Fibroblast of lung (primary cell): ENCODE measurements around the gene SSTR1. TPM values are rescaled to one million over a fixed set of nuclear protein-coding genes. Genes with fewer than 3 reads are reported as not detected.

Source experiments
- DNase-seq, 2 donors: peaks; one replicate each; pipeline versions ENCODE4 v3.0.0 to v3.0.0-alpha.2; 2010; ENCODE audit warnings: low read depth in 2 of 2
- H2AFZ ChIP-seq: 2 replicates; pipeline ENCODE4 v1.5.1; 2012; ENCODE audit warnings: low read length, control low read depth, inconsistent platforms
- H3K27ac ChIP-seq: 2 replicates; pipeline ENCODE4 v1.5.1; 2011; ENCODE audit warnings: low read length, control low read depth; ENCODE audit not compliant: insufficient read depth
- H3K27me3 ChIP-seq: 2 replicates; pipeline ENCODE4 v1.5.1; 2011; ENCODE audit warnings: mild to moderate bottlenecking, low read length; ENCODE audit not compliant: control insufficient read depth, insufficient read depth
- H3K36me3 ChIP-seq: 2 replicates; pipeline ENCODE4 v1.5.1; 2011; ENCODE audit warnings: low read length; ENCODE audit not compliant: control insufficient read depth, insufficient read depth
- H3K4me1 ChIP-seq: 2 replicates; pipeline ENCODE4 v1.5.1; 2011; ENCODE audit warnings: low read length; ENCODE audit not compliant: control insufficient read depth, insufficient read depth; ENCODE audit errors: extremely low read depth
- H3K4me2 ChIP-seq: 2 replicates; pipeline ENCODE4 v1.5.1; 2011; ENCODE audit warnings: low read length, control low read depth; ENCODE audit not compliant: insufficient read depth; ENCODE audit errors: extremely low read depth
- H3K4me3 ChIP-seq, 4 experiments: fragments of 200-600 bp in 1 of 4; sonication (generic) in 1 of 4; replicated peaks in 1 of 4; 2 replicates each; pipeline ENCODE4 v1.5.1; 2011 to 2016; ENCODE audit warnings: low read length in 4 of 4, low read depth in 3 of 4, mild to moderate bottlenecking in 3 of 4, control low read depth in 2 of 4, inconsistent platforms in 1 of 4, mixed read lengths in 1 of 4; ENCODE audit not compliant: insufficient read depth in 1 of 4; ENCODE audit errors: control extremely low read depth in 1 of 4
- H3K79me2 ChIP-seq: 2 replicates; pipeline ENCODE4 v1.5.1; 2012; ENCODE audit warnings: mild to moderate bottlenecking, low read length, inconsistent platforms; ENCODE audit not compliant: control insufficient read depth, insufficient read depth
- H3K9ac ChIP-seq: 2 replicates; pipeline ENCODE4 v1.5.1; 2011; ENCODE audit warnings: mild to moderate bottlenecking, low read length, control low read depth; ENCODE audit not compliant: insufficient read depth
- H3K9me3 ChIP-seq: 2 replicates; pipeline ENCODE4 v1.5.1; 2012; ENCODE audit warnings: low read depth, low read length; ENCODE audit not compliant: control insufficient read depth, insufficient read depth
- H4K20me1 ChIP-seq: 2 replicates; pipeline ENCODE4 v1.5.1; 2011; ENCODE audit warnings: low read length; ENCODE audit not compliant: control insufficient read depth, insufficient read depth; ENCODE audit errors: extremely low read depth
- EZH2 ChIP-seq: IDR thresholded peaks from 2 replicates; pipeline ENCODE4 v1.5.1; 2012; ENCODE audit warnings: low read length, control low read depth, mild to moderate bottlenecking; ENCODE audit errors: missing control alignments
- polyA plus RNA-seq, 2 donors: library from polyadenylated mRNA; depleted of rRNA in 1 of 2; stranded (reverse) in 1 of 2; unstranded in 1 of 2; fragments of >200 nt; gene quantifications; 2 replicates each; pipeline ENCODE4 v1.2.1, GENCODE V29; 2011 to 2012; ENCODE audit warnings: missing spikeins in 1 of 2
- total RNA-seq: library from RNA; depleted of rRNA; stranded (reverse); fragments of >200 nt; gene quantifications from 2 replicates; pipeline ENCODE4 v1.2.1, GENCODE V29; 2014
- TF ChIP-seq, protein P1 (sequence below), 2 donors: IDR thresholded peaks in 1 of 2; conservative IDR thresholded peaks in 1 of 2; 1 replicate in 1 of 2; 2 replicates in 1 of 2; pipeline ENCODE4 v1.5.1; 2011 to 2012; ENCODE audit warnings: low read length in 2 of 2, control low read depth in 1 of 2, inconsistent platforms in 1 of 2, low read depth in 1 of 2, mild to moderate bottlenecking in 1 of 2

The SSTR1 gene
- total and polyA plus RNA-seq, 2 donors (not counting 1 experiment from before 2014, with no cell fraction given) = 3.0 to 7.8 TPM

DNA sequence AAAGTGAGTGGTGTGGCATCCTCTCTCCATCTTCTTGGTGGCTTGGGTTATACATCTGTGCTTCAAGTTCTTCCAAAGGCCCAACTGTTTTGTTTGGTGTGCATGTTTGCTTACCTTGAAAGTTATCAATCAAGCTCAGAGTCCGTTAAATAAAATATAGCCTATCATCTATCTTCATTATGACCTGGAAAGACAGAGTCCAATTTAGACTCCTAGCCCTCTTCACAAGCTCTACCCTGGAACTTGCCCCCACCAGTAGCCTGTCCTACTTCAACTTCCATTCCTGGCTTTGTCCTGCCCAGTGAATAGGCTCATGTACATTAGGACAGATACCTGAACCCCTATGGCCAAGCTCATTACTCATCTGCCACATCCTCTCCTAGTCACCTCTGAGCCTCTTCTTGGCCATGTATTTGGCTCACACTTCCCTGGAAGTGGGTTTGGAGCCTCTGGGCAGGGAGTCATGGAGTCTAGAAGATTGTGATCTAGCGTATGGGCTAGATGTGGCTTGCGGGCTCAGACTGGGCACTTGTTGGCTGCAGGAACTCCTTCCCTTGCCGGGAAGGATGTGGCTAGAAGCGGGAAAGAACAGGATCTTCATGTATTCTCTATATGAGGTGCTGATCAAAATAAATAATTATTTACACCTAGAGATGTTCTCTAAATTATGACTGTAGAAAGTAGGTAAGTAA, 6.4 kb upstream of the SSTR1 start:
- Histone ChIP-seq H3K27me3 (no peaks in the 10 kb centered on the region), H3K4me2 (no peak overlapping the region), H4K20me1 (no peaks in the 10 kb centered on the region), H3K36me3 (no peaks in the 10 kb centered on the region), H3K79me2 (no peaks in the 10 kb centered on the region), H2AFZ (no peak overlapping the region), H3K4me3 (no peak overlapping the region), H3K9me3 (no peaks in the 10 kb centered on the region), H3K27ac (no peak overlapping the region), H3K4me1 (no peaks in the 10 kb centered on the region), H3K9ac (no peak overlapping the region)
- no peak for DNase-seq
- no peak for TF ChIP-seq EZH2
- TF ChIP-seq, protein P1, sequence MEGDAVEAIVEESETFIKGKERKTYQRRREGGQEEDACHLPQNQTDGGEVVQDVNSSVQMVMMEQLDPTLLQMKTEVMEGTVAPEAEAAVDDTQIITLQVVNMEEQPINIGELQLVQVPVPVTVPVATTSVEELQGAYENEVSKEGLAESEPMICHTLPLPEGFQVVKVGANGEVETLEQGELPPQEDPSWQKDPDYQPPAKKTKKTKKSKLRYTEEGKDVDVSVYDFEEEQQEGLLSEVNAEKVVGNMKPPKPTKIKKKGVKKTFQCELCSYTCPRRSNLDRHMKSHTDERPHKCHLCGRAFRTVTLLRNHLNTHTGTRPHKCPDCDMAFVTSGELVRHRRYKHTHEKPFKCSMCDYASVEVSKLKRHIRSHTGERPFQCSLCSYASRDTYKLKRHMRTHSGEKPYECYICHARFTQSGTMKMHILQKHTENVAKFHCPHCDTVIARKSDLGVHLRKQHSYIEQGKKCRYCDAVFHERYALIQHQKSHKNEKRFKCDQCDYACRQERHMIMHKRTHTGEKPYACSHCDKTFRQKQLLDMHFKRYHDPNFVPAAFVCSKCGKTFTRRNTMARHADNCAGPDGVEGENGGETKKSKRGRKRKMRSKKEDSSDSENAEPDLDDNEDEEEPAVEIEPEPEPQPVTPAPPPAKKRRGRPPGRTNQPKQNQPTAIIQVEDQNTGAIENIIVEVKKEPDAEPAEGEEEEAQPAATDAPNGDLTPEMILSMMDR (conservative IDR thresholded peaks at IDR 0.05 in 1 of 2, IDR thresholded peaks at IDR 0.05 in 1 of 2; ENCODE audit: low read depth in 1 of 2, low read length in 2 of 2) = no peak

GRCh38 chr14:38202444-38203191, 5.1 kb upstream of the SSTR1 start:
- H2AFZ ChIP-seq = no peak overlapping the region
- no peaks in the 10 kb centered on the region for H4K20me1 ChIP-seq
- DNase-seq = no peak
- H3K9me3 ChIP-seq = no peaks in the 10 kb centered on the region
- no peak for TF ChIP-seq EZH2
- TF ChIP-seq, protein P1 (conservative IDR thresholded peaks at IDR 0.05 in 1 of 2, IDR thresholded peaks at IDR 0.05 in 1 of 2; ENCODE audit: low read depth in 1 of 2, low read length in 2 of 2) = no peak
- H3K4me2 ChIP-seq = no peak overlapping the region
- no peaks in the 10 kb centered on the region for H3K27me3 ChIP-seq
- no peaks in the 10 kb centered on the region for H3K79me2 ChIP-seq
- H3K4me1 ChIP-seq = peaks cover 4% of the 10 kb centered on the region
- H3K27ac ChIP-seq = no peak overlapping the region
- H3K36me3 ChIP-seq = no peaks in the 10 kb centered on the region
- no peak overlapping the region for H3K9ac ChIP-seq
- H3K4me3 ChIP-seq = no peak overlapping the region

DNA sequence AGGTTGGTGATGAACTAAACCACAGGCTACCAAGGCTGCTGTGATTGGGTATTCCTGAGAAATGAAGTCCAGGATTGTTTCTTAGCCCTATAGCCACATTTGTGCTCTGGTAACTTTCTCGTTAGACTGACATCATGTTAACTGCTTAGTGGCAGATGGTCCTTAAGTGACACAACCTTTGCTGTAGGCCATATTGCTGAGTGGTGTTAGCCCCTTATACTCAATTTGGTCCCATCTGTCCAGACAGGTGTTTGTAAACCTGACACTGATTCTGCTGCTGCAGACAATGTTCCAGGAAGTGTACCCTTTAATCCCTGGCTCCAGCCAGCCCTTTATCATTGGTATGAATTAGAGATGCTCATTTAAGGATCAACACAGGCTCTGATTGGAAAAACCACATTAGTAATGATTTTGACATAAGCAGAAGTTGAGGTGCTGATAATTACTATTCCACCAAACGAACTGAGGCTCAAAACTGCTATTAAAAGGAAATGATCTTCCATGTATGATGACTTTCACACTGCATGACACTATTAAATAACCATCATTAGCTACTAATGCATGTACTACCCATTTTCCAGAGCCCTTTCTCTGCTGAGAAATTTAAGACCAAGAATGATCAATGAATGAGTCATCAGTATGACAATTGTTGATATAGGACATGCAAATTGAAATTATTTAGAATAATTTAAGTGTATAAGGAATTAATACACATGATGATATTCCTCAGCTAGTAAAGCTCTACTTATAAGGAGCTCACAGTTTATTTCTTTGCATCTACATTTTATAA, 3.6 kb upstream of the SSTR1 start:
- Histone ChIP-seq H3K79me2 (no peaks in the 10 kb centered on the region), H3K27me3 (no peaks in the 10 kb centered on the region), H3K4me3 (no peak overlapping the region), H3K4me1 (peaks cover 9% of the 10 kb centered on the region), H3K4me2 (no peak overlapping the region), H3K9ac (no peak overlapping the region), H3K36me3 (no peaks in the 10 kb centered on the region), H3K27ac (no peak overlapping the region), H3K9me3 (no peaks in the 10 kb centered on the region), H2AFZ (no peak overlapping the region), H4K20me1 (no peaks in the 10 kb centered on the region)
- no peak for DNase-seq
- TF ChIP-seq, protein P1 (conservative IDR thresholded peaks at IDR 0.05 in 1 of 2, IDR thresholded peaks at IDR 0.05 in 1 of 2; ENCODE audit: low read depth in 1 of 2, low read length in 2 of 2) = no peak
- TF ChIP-seq EZH2 = no peak
